Measurements from ENCODE around the gene SERPINB1.

Gene SERPINB1

DNA sequence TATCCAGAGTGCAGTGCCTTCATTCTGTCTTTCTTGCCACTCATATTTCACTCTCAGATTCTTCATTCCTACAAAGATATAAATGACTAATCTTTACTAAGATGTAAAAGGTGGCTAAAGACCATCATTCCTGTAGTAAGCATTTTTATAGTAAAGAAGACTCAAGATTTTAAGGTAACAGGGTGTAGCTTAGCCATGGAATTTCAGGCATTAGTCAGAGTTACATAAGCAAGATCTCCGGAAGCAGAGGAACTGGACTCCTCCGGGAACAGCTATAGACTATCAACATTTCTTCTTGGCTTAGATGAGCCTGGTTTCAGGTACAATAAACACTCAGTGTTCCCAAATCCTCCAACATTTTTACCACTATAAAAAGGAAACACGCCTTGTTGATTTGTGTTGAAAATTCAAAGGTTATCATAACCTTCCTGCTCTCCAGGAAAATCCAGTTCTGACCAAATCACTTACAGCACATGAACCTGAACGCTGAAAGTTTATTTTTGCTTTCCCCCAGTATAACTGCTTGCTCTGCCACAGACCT lies 23.7 kb downstream of the SERPINB1 start:
- Histone ChIP-seq H3K36me3 (ENCODE audit: control insufficient read depth, low read length) (no peaks in the 10 kb centered on the region), H3F3A (ENCODE audit: control insufficient read depth, insufficient read depth) (no peaks in the 10 kb centered on the region), H3K79me2 (ENCODE audit: control insufficient read depth, low read length) (no peaks in the 10 kb centered on the region), H3K27me3 (ENCODE audit: control insufficient read depth, low read length) (peaks cover 3% of the 10 kb centered on the region; the same call in 1 of the 2 replicates), H3K4me3 (ENCODE audit: low read length) (no peak overlapping the region), H4K20me1 (ENCODE audit: control insufficient read depth, insufficient read depth, low read depth, low read length) (no peaks in the 10 kb centered on the region), H3K4me2 (ENCODE audit: low read length) (no peak overlapping the region), H3K9me3 (ENCODE audit: control insufficient read depth, insufficient read depth, low read length) (peaks cover 12% of the 10 kb centered on the region), H3K9me2 (replicated peaks; ENCODE audit: control insufficient read depth, low read length) (no peaks in the 10 kb centered on the region), H3K4me1 (ENCODE audit: control insufficient read depth, low read length) (no peaks in the 10 kb centered on the region), H3K27ac (ENCODE audit: low read depth, low read length) (no peak overlapping the region)
- TF ChIP-seq, protein P1, sequence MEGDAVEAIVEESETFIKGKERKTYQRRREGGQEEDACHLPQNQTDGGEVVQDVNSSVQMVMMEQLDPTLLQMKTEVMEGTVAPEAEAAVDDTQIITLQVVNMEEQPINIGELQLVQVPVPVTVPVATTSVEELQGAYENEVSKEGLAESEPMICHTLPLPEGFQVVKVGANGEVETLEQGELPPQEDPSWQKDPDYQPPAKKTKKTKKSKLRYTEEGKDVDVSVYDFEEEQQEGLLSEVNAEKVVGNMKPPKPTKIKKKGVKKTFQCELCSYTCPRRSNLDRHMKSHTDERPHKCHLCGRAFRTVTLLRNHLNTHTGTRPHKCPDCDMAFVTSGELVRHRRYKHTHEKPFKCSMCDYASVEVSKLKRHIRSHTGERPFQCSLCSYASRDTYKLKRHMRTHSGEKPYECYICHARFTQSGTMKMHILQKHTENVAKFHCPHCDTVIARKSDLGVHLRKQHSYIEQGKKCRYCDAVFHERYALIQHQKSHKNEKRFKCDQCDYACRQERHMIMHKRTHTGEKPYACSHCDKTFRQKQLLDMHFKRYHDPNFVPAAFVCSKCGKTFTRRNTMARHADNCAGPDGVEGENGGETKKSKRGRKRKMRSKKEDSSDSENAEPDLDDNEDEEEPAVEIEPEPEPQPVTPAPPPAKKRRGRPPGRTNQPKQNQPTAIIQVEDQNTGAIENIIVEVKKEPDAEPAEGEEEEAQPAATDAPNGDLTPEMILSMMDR (IDR thresholded peaks at IDR 0.05; ENCODE audit: low read depth, low read length, poor library complexity, severe bottlenecking), result no peak
- TF ChIP-seq EZH2phosphoT487 (IDR thresholded peaks at IDR 0.05; ENCODE audit: borderline replicate concordance, low read length), result no peak

DNA sequence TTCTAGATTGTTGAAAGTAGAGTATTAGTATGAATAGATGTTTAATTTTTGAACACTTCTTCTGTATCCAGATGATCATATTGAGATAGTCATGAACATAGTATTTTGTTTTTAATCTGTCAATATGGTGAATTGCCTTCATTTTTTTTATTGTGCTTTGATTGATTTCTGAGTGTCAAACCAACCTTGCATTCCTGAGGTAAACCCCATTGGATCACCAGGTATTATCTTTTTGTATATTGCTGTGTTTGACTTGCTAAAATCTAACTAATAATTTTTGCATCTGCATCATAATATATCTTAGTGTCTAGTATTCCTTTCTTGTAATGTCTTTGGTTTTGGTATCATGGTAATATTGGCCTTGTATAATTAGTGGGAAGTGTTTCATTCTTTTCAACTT lies 25.5 kb downstream of the SERPINB1 start:
- Histone ChIP-seq H3K27me3 (ENCODE audit: control insufficient read depth, low read length) (peaks cover 3% of the 10 kb centered on the region; the same call in 1 of the 2 replicates), H3K4me3 (ENCODE audit: low read length) (no peak overlapping the region), H3K4me1 (ENCODE audit: control insufficient read depth, low read length) (no peaks in the 10 kb centered on the region), H3K9me2 (replicated peaks; ENCODE audit: control insufficient read depth, low read length) (no peaks in the 10 kb centered on the region), H3K79me2 (ENCODE audit: control insufficient read depth, low read length) (no peaks in the 10 kb centered on the region), H3K4me2 (ENCODE audit: low read length) (no peak overlapping the region), H3K9me3 (ENCODE audit: control insufficient read depth, insufficient read depth, low read length) (peaks cover 12% of the 10 kb centered on the region), H4K20me1 (ENCODE audit: control insufficient read depth, insufficient read depth, low read depth, low read length) (no peaks in the 10 kb centered on the region), H3K27ac (ENCODE audit: low read depth, low read length) (no peak overlapping the region), H3K36me3 (ENCODE audit: control insufficient read depth, low read length) (no peaks in the 10 kb centered on the region), H3F3A (ENCODE audit: control insufficient read depth, insufficient read depth) (no peaks in the 10 kb centered on the region)
- TF ChIP-seq, protein P1 (IDR thresholded peaks at IDR 0.05; ENCODE audit: low read depth, low read length, poor library complexity, severe bottlenecking), result no peak
- no peak for TF ChIP-seq EZH2phosphoT487 (IDR thresholded peaks at IDR 0.05; ENCODE audit: borderline replicate concordance, low read length)

DNA sequence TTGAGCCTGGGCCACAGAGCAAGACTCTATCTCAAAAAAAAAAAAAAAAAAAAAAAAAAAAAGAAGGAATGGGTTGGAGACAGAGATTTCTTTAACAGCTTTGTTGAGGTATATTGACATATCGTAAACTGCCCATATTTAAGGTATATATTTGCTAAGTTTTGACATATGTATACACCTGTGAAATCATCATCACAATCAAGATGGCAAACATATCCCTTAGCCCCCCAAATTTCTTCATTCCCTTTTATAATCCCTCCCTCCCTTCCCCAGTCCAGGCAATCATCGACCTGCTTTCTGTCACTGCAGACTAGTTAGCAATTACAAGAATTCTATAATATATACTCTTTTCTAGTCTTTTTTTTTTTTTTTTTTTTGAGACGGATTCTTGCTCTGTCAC lies 29.0 kb downstream of the SERPINB1 start:
- H3K4me2 ChIP-seq (ENCODE audit: low read length), result no peak overlapping the region
- no peaks in the 10 kb centered on the region for H4K20me1 ChIP-seq (ENCODE audit: control insufficient read depth, insufficient read depth, low read depth, low read length)
- H3K9me3 ChIP-seq (ENCODE audit: control insufficient read depth, insufficient read depth, low read length), result peaks cover 12% of the 10 kb centered on the region
- H3F3A ChIP-seq (ENCODE audit: control insufficient read depth, insufficient read depth), result no peaks in the 10 kb centered on the region
- H3K79me2 ChIP-seq (ENCODE audit: control insufficient read depth, low read length), result no peaks in the 10 kb centered on the region
- H3K27ac ChIP-seq (ENCODE audit: low read depth, low read length), result no peak overlapping the region
- no peaks in the 10 kb centered on the region for H3K9me2 ChIP-seq (replicated peaks; ENCODE audit: control insufficient read depth, low read length)
- H3K4me1 ChIP-seq (ENCODE audit: control insufficient read depth, low read length), result no peaks in the 10 kb centered on the region
- no peak for TF ChIP-seq EZH2phosphoT487 (IDR thresholded peaks at IDR 0.05; ENCODE audit: borderline replicate concordance, low read length)
- TF ChIP-seq, protein P1 (IDR thresholded peaks at IDR 0.05; ENCODE audit: low read depth, low read length, poor library complexity, severe bottlenecking), result no peak
- no peaks in the 10 kb centered on the region for H3K36me3 ChIP-seq (ENCODE audit: control insufficient read depth, low read length)
- H3K4me3 ChIP-seq (ENCODE audit: low read length), result no peak overlapping the region
- no peaks in the 10 kb centered on the region for H3K27me3 ChIP-seq (ENCODE audit: control insufficient read depth, low read length)

Data from DOHH2 (cell line).